Uterus (tissue), 2 donors: Measurements from ENCODE around the gene FAM227B.

Experiments used
- CTCF ChIP-seq, 4 experiments: fragments of 200-600 bp in 2 of 4; fragments of 450-650 bp in 2 of 4; sonication (generic) in 2 of 4; IDR thresholded peaks; one replicate each; pipeline ENCODE4 v1.5.1; 2016 to 2019; ENCODE audit warnings: antibody characterized with exemption in 4 of 4, mild to moderate bottlenecking in 2 of 4, moderate library complexity in 1 of 4
- POLR2A ChIP-seq, 2 donors: fragments of 450-650 bp; IDR thresholded peaks; one replicate each; pipeline ENCODE4 v1.6.1; 2016; ENCODE audit warnings: antibody characterized with exemption in 2 of 2, mild to moderate bottlenecking in 1 of 2, moderate library complexity in 1 of 2

- TF ChIP-seq POLR2A (IDR thresholded peaks at IDR 0.05) (no peak), CTCF (IDR thresholded peaks at IDR 0.05) (no peak)
These were observed 29.4 kb upstream of the FAM227B start for GRCh38 chr15:49649987-49650386.
